ENCODE measurements around the gene FAM107B. TPM values are rescaled to one million over a fixed set of nuclear protein-coding genes. Genes with fewer than 3 reads are reported as not detected.

Gene FAM107B
- total and polyA plus RNA-seq, 2 donors (not counting 3 experiments of a cell fraction or from before 2014, with no cell fraction given) = 39.2 to 176 TPM

GRCh38 chr10:14579405-14579804, 195.3 kb downstream of the FAM107B start:
- BruUV-seq (replicated peaks) = no TSS peak

More at GRCh38 chr10:14579405-14579804, 195.3 kb downstream of the FAM107B start:
- FAIRE-seq (no peak), DNase-seq (ENCODE audit: low read depth, low spot score) (no peak)
- Histone ChIP-seq H3K4me3 (replicated peaks in 1 of 3; ENCODE audit: insufficient read depth in 1 of 3, low read depth in 1 of 3, low read length in 3 of 3) (peak overlapping the region in 1 of 3 experiments; percentile 39), H2AFZ (ENCODE audit: low read depth, low read length) (no peak overlapping the region), H3K9me1 (replicated peaks; ENCODE audit: control insufficient read depth, extremely low read depth, insufficient read depth, low read length) (no peaks in the 10 kb centered on the region), H3K79me2 (ENCODE audit: control insufficient read depth, insufficient read depth, low read length) (peaks cover 78% of the 10 kb centered on the region), H3K9me3 (replicated peaks; ENCODE audit: control insufficient read depth, insufficient read depth, low read length) (no peaks in the 10 kb centered on the region), H3K27ac (ENCODE audit: insufficient read depth, low read depth, low read length) (peak overlapping the region; percentile 97), H3K4me1 (ENCODE audit: control insufficient read depth, extremely low read depth, insufficient read depth, low read length) (peaks cover 68% of the 10 kb centered on the region), H3K27me3 (ENCODE audit: control insufficient read depth in 2 of 2, insufficient read depth in 2 of 2, low read length in 2 of 2) (no peaks in the 10 kb centered on the region), H3K36me3 (ENCODE audit: control insufficient read depth in 2 of 2, extremely low read depth in 1 of 2, insufficient read depth in 2 of 2, low read length in 2 of 2) (no peaks in the 10 kb centered on the region), H3K9ac (replicated peaks; ENCODE audit: extremely low read depth, insufficient read depth, low read length) (peak overlapping the region; percentile 91), H4K20me1 (replicated peaks; ENCODE audit: control insufficient read depth, extremely low read depth, insufficient read depth, low read length) (no peaks in the 10 kb centered on the region), H3K4me2 (ENCODE audit: insufficient read depth, low read length) (peak overlapping the region; percentile 93)
- dilution Hi-C loops (cut with MboI; ENCODE audit: extremely low pct_ligation_motif_present, low sequenced_read_pairs) (no loop called here), intact Hi-C loops (cut with micrococcal nuclease) (loop anchor here (2.0 kb wide), 2 partner anchors 33 to 43 kb away; no protein-coding TSS in a partner anchor)
- ChIA-PET POLR2A (interaction anchor here (2.0 kb wide), 1 partner anchor 8 kb away, joined by 14 read pairs; no protein-coding TSS in a partner anchor), CTCF (interaction anchor here (1.0 to 3.5 kb wide), 7 partner anchors 9 to 244 kb away, joined by 3 to 18 read pairs (median 9); no protein-coding TSS in a partner anchor)
- TF ChIP-seq POLR2AphosphoS5 (IDR thresholded peaks at IDR 0.05; ENCODE audit: insufficient read depth, low read depth, low read length) (no peak), POLR2A (IDR thresholded peaks at IDR 0.05; ENCODE audit: low read depth, low read length) (no peak), JUN (IDR thresholded peaks at IDR 0.05; ENCODE audit: borderline replicate concordance, insufficient read depth, insufficient read length, low read depth) (no peak), EZH2 (IDR thresholded peaks at IDR 0.05; ENCODE audit: borderline replicate concordance, low read depth, low read length, severe bottlenecking) (no peak), MAX (IDR thresholded peaks at IDR 0.05; ENCODE audit: insufficient read depth, insufficient read length) (no peak), FOS (IDR thresholded peaks at IDR 0.05; ENCODE audit: borderline replicate concordance, insufficient read depth, low read length) (no peak), MYC (IDR thresholded peaks at IDR 0.05; ENCODE audit: low read depth, low read length) (no peak), GATA2 (IDR thresholded peaks at IDR 0.05; ENCODE audit: insufficient read depth, insufficient read length, low read depth, low read length) (no peak)
- TF ChIP-seq, protein P1, sequence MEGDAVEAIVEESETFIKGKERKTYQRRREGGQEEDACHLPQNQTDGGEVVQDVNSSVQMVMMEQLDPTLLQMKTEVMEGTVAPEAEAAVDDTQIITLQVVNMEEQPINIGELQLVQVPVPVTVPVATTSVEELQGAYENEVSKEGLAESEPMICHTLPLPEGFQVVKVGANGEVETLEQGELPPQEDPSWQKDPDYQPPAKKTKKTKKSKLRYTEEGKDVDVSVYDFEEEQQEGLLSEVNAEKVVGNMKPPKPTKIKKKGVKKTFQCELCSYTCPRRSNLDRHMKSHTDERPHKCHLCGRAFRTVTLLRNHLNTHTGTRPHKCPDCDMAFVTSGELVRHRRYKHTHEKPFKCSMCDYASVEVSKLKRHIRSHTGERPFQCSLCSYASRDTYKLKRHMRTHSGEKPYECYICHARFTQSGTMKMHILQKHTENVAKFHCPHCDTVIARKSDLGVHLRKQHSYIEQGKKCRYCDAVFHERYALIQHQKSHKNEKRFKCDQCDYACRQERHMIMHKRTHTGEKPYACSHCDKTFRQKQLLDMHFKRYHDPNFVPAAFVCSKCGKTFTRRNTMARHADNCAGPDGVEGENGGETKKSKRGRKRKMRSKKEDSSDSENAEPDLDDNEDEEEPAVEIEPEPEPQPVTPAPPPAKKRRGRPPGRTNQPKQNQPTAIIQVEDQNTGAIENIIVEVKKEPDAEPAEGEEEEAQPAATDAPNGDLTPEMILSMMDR (IDR thresholded peaks at IDR 0.05; ENCODE audit: extremely low read depth in 1 of 2, insufficient read depth in 1 of 2, low read depth in 1 of 2, low read length in 2 of 2) = no peak

All from endothelial cell of umbilical vein (primary cell).